Panc1 (cell line): Measurements from ENCODE around the gene ARMC2. TPM values are rescaled to one million over a fixed set of nuclear protein-coding genes. Genes with fewer than 3 reads are reported as not detected.

Experiments
- ATAC-seq: fragments of 200-7000 bp; cut with Tn5 transposase; 2 replicates; pipeline ENCODE4 v1.9.1; 2020; ENCODE audit warnings: mild to moderate bottlenecking, moderate library complexity
- BruUV-seq: library from RNA; stranded (reverse); fragments of 400-500 nt; replicated peaks from 2 replicates; lab custom pipeline; 2021; lab: Mats Ljungman, UMichigan
- CTCF ChIA-PET: fragments of 300-600 bp; sonication (Branson Sonifier 250); formaldehyde crosslinking; loops from one replicate; lab custom pipeline; 2022; ENCODE audit warnings: antibody characterized with exemption; lab: Charles Lee
- POLR2A ChIA-PET: fragments of 300-600 bp; sonication (Branson Sonifier 250); formaldehyde crosslinking; loops from one replicate; lab custom pipeline; 2022; ENCODE audit warnings: antibody characterized with exemption; lab: Charles Lee
- DNase-seq: peaks from one replicate; pipeline ENCODE4 v3.0.0-alpha.2; 2010; ENCODE audit warnings: low read depth, low spot score
- H3K27ac ChIP-seq: 2 replicates; pipeline ENCODE4 v1.5.1; 2011; ENCODE audit warnings: mild to moderate bottlenecking, low read length, inconsistent platforms
- H3K27me3 ChIP-seq: fragments of 200-500 bp; sonication (Bioruptor generic); 2 replicates; pipeline ENCODE4 v1.6.0; 2014; ENCODE audit warnings: low read length, inconsistent platforms; ENCODE audit not compliant: control insufficient read depth, insufficient read depth
- H3K36me3 ChIP-seq: fragments of 200-500 bp; sonication (Bioruptor generic); 2 replicates; pipeline ENCODE4 v1.5.1; 2014; ENCODE audit warnings: inconsistent platforms, mild to moderate bottlenecking, low read length, moderate library complexity; ENCODE audit not compliant: control insufficient read depth, insufficient read depth
- H3K4me1 ChIP-seq: 2 replicates; pipeline ENCODE4 v1.5.1; 2011; ENCODE audit warnings: inconsistent platforms, mild to moderate bottlenecking, low read length, moderate library complexity; ENCODE audit not compliant: control insufficient read depth, insufficient read depth
- H3K4me3 ChIP-seq, 2 experiments: 2 replicates each; pipeline ENCODE4 v1.5.1; 2011 to 2012; ENCODE audit warnings: low read depth in 2 of 2, low read length in 2 of 2, mild to moderate bottlenecking in 2 of 2, inconsistent platforms in 1 of 2, moderate library complexity in 1 of 2
- H3K9me3 ChIP-seq: fragments of 200-500 bp; sonication (Bioruptor generic); 2 replicates; pipeline ENCODE4 v1.5.1; 2014; ENCODE audit warnings: low read depth, mild to moderate bottlenecking, inconsistent platforms, low read length, moderate library complexity; ENCODE audit not compliant: control insufficient read depth, insufficient read depth
- CTCF ChIP-seq: fragments of 450-650 bp; IDR thresholded peaks from 2 replicates; pipeline ENCODE4 v1.5.1; 2017; ENCODE audit warnings: mild to moderate bottlenecking
- POLR2AphosphoS5 ChIP-seq: IDR thresholded peaks from 2 replicates; pipeline ENCODE4 v1.6.1; 2012; ENCODE audit warnings: mild to moderate bottlenecking, low read depth, low read length, moderate library complexity
- REST ChIP-seq, 2 experiments: IDR thresholded peaks; 2 replicates each; pipeline ENCODE4 v1.6.1; 2011 to 2012; ENCODE audit warnings: low read depth in 2 of 2, control low read depth in 1 of 2, low read length in 1 of 2, mild to moderate bottlenecking in 1 of 2, moderate library complexity in 1 of 2; ENCODE audit not compliant: insufficient read depth in 1 of 2
- SIN3A ChIP-seq: IDR thresholded peaks from 2 replicates; pipeline ENCODE4 v1.6.1; 2012; ENCODE audit warnings: low read depth, mild to moderate bottlenecking, low read length, moderate library complexity, borderline replicate concordance; ENCODE audit not compliant: insufficient read depth
- TCF7L2 ChIP-seq: IDR thresholded peaks from 2 replicates; pipeline ENCODE4 v1.6.1; 2011; ENCODE audit warnings: mild to moderate bottlenecking, low read depth, low read length, inconsistent platforms
- in situ Hi-C: cut with HindIII; loops from 2 replicates; pipeline ENCODE4 v1.10.0; 2016; ENCODE audit warnings: low sequenced_read_pairs, low pct_unique_long_range_greater_than_20kb
- intact Hi-C: fragments of 100-400 bp; cut with micrococcal nuclease; formaldehyde crosslinking; loops from one replicate; pipeline ENCODE4 v1.10.0; 2022; ENCODE audit not compliant: unreplicated experiment
- total RNA-seq: library from RNA; stranded (reverse); gene quantifications from one replicate; pipeline ENCODE4 v1.2.1, GENCODE V29; 2021; ENCODE audit not compliant: unreplicated experiment

The ARMC2 gene
- total RNA-seq, 1 experiment from 2014 or later = 9.3 TPM

- Histone ChIP-seq H3K4me3 (no peak overlapping the region), H3K9me3 (no peaks in the 10 kb centered on the region), H3K36me3 (no peaks in the 10 kb centered on the region; the same call in 1 of the 2 replicates), H3K27me3 (no peaks in the 10 kb centered on the region), H3K27ac (no peak overlapping the region), H3K4me1 (no peaks in the 10 kb centered on the region)
- POLR2A ChIA-PET = interaction anchor here (0.6 kb wide), 1 partner anchor 55 kb away, joined by 3 read pairs; no protein-coding TSS in a partner anchor
- CTCF ChIA-PET = no interaction called here
- intact Hi-C loops (no loop called here), in situ Hi-C loops (no loop called here)
- ATAC-seq = no peak
- no TSS peak for BruUV-seq
- TF ChIP-seq POLR2AphosphoS5 (no peak), TCF7L2 (no peak), CTCF (no peak), SIN3A (no peak), REST (IDR thresholded peaks at IDR 0.05; ENCODE audit: insufficient read depth in 1 of 2, low read depth in 2 of 2, low read length in 1 of 2) (no peak)
- no peak for DNase-seq
Measured at GRCh38 chr6:108998485-108998884, 150.3 kb downstream of the ARMC2 start.

GRCh38 chr6:108999428-108999827, 151.2 kb downstream of the ARMC2 start:
- in situ Hi-C loops = no loop called here
- no TSS peak for BruUV-seq
- POLR2A ChIA-PET = no interaction called here
- intact Hi-C loops = no loop called here
- Histone ChIP-seq H3K27me3 (no peaks in the 10 kb centered on the region), H3K27ac (no peak overlapping the region), H3K36me3 (no peaks in the 10 kb centered on the region; the same call in 1 of the 2 replicates), H3K4me3 (no peak overlapping the region), H3K4me1 (no peaks in the 10 kb centered on the region), H3K9me3 (no peaks in the 10 kb centered on the region)
- CTCF ChIA-PET = no interaction called here
- no peak for DNase-seq
- ATAC-seq = no peak
- TF ChIP-seq CTCF = no peak
